ENCODE results near the gene AHCYL2. TPM values are rescaled to one million over a fixed set of nuclear protein-coding genes. Genes with fewer than 3 reads are reported as not detected.

AHCYL2 gene
- total RNA-seq, 1 experiment from 2014 or later: 17.0 TPM

DNA sequence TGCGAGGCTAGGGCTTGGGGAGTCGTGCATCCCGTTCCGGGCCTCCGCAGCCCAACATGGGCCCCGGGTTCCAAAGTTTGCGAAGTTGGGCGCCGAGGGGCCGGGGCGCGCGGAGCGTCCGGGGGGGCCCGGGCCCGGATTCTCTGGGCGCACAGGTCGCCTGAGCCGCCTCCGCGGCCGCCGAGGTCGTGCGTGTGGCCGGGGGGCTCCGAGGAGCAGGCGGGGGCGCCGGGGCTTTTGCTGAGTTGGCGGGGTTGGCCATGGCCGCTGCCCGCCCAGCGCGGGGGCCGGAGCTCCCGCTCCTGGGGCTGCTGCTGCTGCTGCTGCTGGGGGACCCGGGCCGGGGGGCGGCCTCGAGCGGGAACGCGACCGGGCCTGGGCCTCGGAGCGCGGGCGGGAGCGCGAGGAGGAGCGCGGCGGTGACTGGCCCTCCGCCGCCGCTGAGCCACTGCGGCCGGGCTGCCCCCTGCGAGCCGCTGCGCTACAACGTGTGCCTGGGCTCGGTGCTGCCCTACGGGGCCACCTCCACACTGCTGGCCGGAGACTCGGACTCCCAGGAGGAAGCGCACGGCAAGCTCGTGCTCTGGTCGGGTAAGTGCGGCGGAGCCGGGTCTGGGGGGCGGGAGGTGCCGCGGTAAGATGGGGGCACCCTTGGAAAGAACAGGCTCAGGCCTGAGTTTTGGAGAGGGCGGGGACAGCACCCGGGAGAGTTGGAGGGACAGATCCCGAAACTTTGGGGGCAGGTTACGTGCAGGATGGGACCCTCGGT, 35.8 kb upstream of the AHCYL2 start:
- BruUV-seq (replicated peaks): no TSS peak
- Histone ChIP-seq H3K27ac (ENCODE audit: low read depth, low read length) (peak overlapping the region; percentile 53; the same call in 1 of the 2 replicates), H3K4me1 (ENCODE audit: control insufficient read depth in 1 of 2, insufficient read depth in 2 of 2, low read length in 2 of 2) (peaks cover 0 to 12% of the 10 kb centered on the region in 2 experiments; a peak in 1 of 4 replicates), H2AFZ (ENCODE audit: low read depth, low read length, poor library complexity, severe bottlenecking) (no peak overlapping the region), H4K20me1 (ENCODE audit: insufficient read depth) (no peaks in the 10 kb centered on the region), H3K36me3 (ENCODE audit: control insufficient read depth in 1 of 2, insufficient read depth in 2 of 2, low read length in 2 of 2) (no peaks in the 10 kb centered on the region), H3K27me3 (ENCODE audit: insufficient read depth, low read length) (no peaks in the 10 kb centered on the region), H3K4me3 (replicated peaks in 1 of 2; ENCODE audit: low read depth in 1 of 2, low read length in 2 of 2) (peak overlapping the region; percentile 51 to 64), H3K4me2 (ENCODE audit: low read length) (peak overlapping the region; percentile 79), H3K9ac (ENCODE audit: low read length) (peak overlapping the region; percentile 66), H3K79me2 (ENCODE audit: insufficient read depth, low read length) (no peaks in the 10 kb centered on the region), H3K9me3 (ENCODE audit: control insufficient read depth in 1 of 2, insufficient read depth in 1 of 2, low read depth in 1 of 2, low read length in 2 of 2) (no peaks in the 10 kb centered on the region), H3K9me2 (ENCODE audit: insufficient read depth) (no peaks in the 10 kb centered on the region)
- ChIA-PET POLR2A (interaction anchor here (0.9 kb wide), 1 partner anchor 25 kb away, joined by 6 read pairs; no protein-coding TSS in a partner anchor), RAD21 (ENCODE audit: low non-redundant PET in 1 of 2, low total read pairs in 2 of 2, uncharacterized antibody in 2 of 2, unreplicated experiment in 2 of 2) (interaction anchor here (0.6 to 0.7 kb wide), 2 partner anchors 38 to 223 kb away, joined by 3 to 4 read pairs; no protein-coding TSS in a partner anchor), CTCF (interaction anchor here (0.6 kb wide), 1 partner anchor 347 kb away, joined by 3 read pairs; no protein-coding TSS in a partner anchor)
- no peak for DNase-seq (ENCODE audit: low read depth, low spot score)
- TF ChIP-seq RAD21 (IDR thresholded peaks at IDR 0.05; ENCODE audit: low read depth) (no peak), ZFX (IDR thresholded peaks at IDR 0.05) (peak; percentile 49), EZH2 (IDR thresholded peaks at IDR 0.05) (no peak), SRF (IDR thresholded peaks at IDR 0.05; ENCODE audit: low read depth) (no peak)
- intact Hi-C loops (cut with micrococcal nuclease): no loop called here
- peak; percentile 40 for ATAC-seq

DNA sequence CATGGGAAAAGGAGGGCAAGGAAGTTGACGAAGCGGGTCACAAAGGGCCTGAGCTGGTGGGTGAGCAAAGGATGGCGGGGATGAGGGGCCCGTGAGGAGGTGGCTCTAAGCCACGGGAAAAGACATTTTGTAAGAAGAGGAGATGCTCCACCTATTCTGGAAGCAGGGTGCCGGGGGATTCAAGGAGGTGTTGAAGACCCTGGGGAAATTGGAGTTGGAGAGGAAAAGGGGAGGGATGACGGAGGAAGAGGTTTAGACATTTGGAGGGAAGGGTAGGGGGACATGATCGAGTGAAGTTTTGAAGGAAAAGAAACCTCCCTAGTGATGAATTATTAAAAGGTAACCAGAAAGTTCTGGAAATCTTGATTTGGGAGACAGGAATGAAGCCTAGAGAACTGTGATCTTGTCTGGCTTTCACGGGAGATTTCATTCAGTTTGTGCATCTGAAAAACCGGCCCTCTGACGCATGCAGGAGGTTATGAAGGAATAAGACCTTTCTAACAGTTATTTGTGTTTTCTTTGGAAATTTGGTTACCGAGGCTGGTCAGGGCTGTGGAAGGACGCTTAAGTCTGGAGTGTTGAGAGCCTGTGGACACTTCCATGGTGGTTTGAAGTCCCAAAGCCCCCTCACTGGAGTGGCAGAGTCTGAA, 35.0 kb upstream of the AHCYL2 start:
- H3K9me2 ChIP-seq (ENCODE audit: insufficient read depth): no peaks in the 10 kb centered on the region
- H3K79me2 ChIP-seq (ENCODE audit: insufficient read depth, low read length): no peaks in the 10 kb centered on the region
- H3K4me2 ChIP-seq (ENCODE audit: low read length): peak overlapping the region; percentile 79
- POLR2A ChIA-PET: no interaction called here
- H3K9ac ChIP-seq (ENCODE audit: low read length): peak overlapping the region; percentile 66
- RAD21 ChIA-PET (ENCODE audit: low non-redundant PET in 1 of 2, low total read pairs in 2 of 2, uncharacterized antibody in 2 of 2, unreplicated experiment in 2 of 2): no interaction called here
- H3K27ac ChIP-seq (ENCODE audit: low read depth, low read length): no peak overlapping the region
- no peak overlapping the region for H2AFZ ChIP-seq (ENCODE audit: low read depth, low read length, poor library complexity, severe bottlenecking)
- DNase-seq (ENCODE audit: low read depth, low spot score) (no peak), ATAC-seq (no peak)
- no peaks in the 10 kb centered on the region for H3K36me3 ChIP-seq (ENCODE audit: control insufficient read depth in 1 of 2, insufficient read depth in 2 of 2, low read length in 2 of 2)
- no TSS peak for BruUV-seq (replicated peaks)
- peaks cover 0 to 12% of the 10 kb centered on the region in 2 experiments; a peak in 1 of 4 replicates for H3K4me1 ChIP-seq (ENCODE audit: control insufficient read depth in 1 of 2, insufficient read depth in 2 of 2, low read length in 2 of 2)
- intact Hi-C loops (cut with micrococcal nuclease): no loop called here
- CTCF ChIA-PET: no interaction called here
- H3K9me3 ChIP-seq (ENCODE audit: control insufficient read depth in 1 of 2, insufficient read depth in 1 of 2, low read depth in 1 of 2, low read length in 2 of 2): no peaks in the 10 kb centered on the region
- peak overlapping the region; percentile 51 to 64 for H3K4me3 ChIP-seq (replicated peaks in 1 of 2; ENCODE audit: low read depth in 1 of 2, low read length in 2 of 2)
- H3K27me3 ChIP-seq (ENCODE audit: insufficient read depth, low read length): no peaks in the 10 kb centered on the region
- H4K20me1 ChIP-seq (ENCODE audit: insufficient read depth): no peaks in the 10 kb centered on the region
- no peak for TF ChIP-seq ZNF274 (IDR thresholded peaks at IDR 0.05; ENCODE audit: low read depth, low read length)
- no peak for TF ChIP-seq EGR1 (IDR thresholded peaks at IDR 0.05; ENCODE audit: low read depth)
- TF ChIP-seq, protein P1, sequence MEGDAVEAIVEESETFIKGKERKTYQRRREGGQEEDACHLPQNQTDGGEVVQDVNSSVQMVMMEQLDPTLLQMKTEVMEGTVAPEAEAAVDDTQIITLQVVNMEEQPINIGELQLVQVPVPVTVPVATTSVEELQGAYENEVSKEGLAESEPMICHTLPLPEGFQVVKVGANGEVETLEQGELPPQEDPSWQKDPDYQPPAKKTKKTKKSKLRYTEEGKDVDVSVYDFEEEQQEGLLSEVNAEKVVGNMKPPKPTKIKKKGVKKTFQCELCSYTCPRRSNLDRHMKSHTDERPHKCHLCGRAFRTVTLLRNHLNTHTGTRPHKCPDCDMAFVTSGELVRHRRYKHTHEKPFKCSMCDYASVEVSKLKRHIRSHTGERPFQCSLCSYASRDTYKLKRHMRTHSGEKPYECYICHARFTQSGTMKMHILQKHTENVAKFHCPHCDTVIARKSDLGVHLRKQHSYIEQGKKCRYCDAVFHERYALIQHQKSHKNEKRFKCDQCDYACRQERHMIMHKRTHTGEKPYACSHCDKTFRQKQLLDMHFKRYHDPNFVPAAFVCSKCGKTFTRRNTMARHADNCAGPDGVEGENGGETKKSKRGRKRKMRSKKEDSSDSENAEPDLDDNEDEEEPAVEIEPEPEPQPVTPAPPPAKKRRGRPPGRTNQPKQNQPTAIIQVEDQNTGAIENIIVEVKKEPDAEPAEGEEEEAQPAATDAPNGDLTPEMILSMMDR (IDR thresholded peaks at IDR 0.05 in 2 of 3, conservative IDR thresholded peaks at IDR 0.05 in 1 of 3; ENCODE audit: borderline replicate concordance in 1 of 3, insufficient read depth in 1 of 3, low read depth in 2 of 3, low read length in 2 of 3): no peak
- TF ChIP-seq, protein P2, sequence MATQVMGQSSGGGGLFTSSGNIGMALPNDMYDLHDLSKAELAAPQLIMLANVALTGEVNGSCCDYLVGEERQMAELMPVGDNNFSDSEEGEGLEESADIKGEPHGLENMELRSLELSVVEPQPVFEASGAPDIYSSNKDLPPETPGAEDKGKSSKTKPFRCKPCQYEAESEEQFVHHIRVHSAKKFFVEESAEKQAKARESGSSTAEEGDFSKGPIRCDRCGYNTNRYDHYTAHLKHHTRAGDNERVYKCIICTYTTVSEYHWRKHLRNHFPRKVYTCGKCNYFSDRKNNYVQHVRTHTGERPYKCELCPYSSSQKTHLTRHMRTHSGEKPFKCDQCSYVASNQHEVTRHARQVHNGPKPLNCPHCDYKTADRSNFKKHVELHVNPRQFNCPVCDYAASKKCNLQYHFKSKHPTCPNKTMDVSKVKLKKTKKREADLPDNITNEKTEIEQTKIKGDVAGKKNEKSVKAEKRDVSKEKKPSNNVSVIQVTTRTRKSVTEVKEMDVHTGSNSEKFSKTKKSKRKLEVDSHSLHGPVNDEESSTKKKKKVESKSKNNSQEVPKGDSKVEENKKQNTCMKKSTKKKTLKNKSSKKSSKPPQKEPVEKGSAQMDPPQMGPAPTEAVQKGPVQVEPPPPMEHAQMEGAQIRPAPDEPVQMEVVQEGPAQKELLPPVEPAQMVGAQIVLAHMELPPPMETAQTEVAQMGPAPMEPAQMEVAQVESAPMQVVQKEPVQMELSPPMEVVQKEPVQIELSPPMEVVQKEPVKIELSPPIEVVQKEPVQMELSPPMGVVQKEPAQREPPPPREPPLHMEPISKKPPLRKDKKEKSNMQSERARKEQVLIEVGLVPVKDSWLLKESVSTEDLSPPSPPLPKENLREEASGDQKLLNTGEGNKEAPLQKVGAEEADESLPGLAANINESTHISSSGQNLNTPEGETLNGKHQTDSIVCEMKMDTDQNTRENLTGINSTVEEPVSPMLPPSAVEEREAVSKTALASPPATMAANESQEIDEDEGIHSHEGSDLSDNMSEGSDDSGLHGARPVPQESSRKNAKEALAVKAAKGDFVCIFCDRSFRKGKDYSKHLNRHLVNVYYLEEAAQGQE (IDR thresholded peaks at IDR 0.05; ENCODE audit: low read depth): no peak
- no peak for TF ChIP-seq SP1 (IDR thresholded peaks at IDR 0.05; ENCODE audit: low read depth)
- no peak for TF ChIP-seq ELF1 (IDR thresholded peaks at IDR 0.05; ENCODE audit: borderline replicate concordance, low read depth)

All from HCT116 (cell line).